Lung (tissue), 12 donors: Measurements from ENCODE around the gene CDX1. TPM values are rescaled to one million over a fixed set of nuclear protein-coding genes. Genes with fewer than 3 reads are reported as not detected.
A peak's percentile ranks its signal among the peaks of the same experiment; 100 is the strongest.

Experiments
- ATAC-seq: fragments of 200-7000 bp; cut with Tn5 transposase; one replicate; pipeline ENCODE4 v1.9.1; 2020; ENCODE audit warnings: moderate number of reproducible peaks; ENCODE audit not compliant: insufficient read depth, low FRiP score
- DNase-seq, 3 donors: peaks; one replicate each; pipeline ENCODE4 v3.0.0-alpha.2; 2013 to 2017
- H3K27ac ChIP-seq, 2 donors: one replicate each; pipeline ENCODE4 v1.5.1; 2013; ENCODE audit warnings: mild to moderate bottlenecking in 2 of 2, moderate library complexity in 2 of 2, control low read depth in 1 of 2, inconsistent platforms in 1 of 2, low read depth in 1 of 2, low read length in 1 of 2
- H3K27me3 ChIP-seq, 3 donors: one replicate each; pipeline ENCODE4 v1.5.1; 2013; ENCODE audit warnings: low read length in 2 of 3; ENCODE audit not compliant: control insufficient read depth in 3 of 3, insufficient read depth in 3 of 3
- H3K36me3 ChIP-seq, 4 donors: one replicate each; pipeline ENCODE4 v1.5.1; 2013; ENCODE audit warnings: low read length in 4 of 4, mild to moderate bottlenecking in 1 of 4, moderate library complexity in 1 of 4; ENCODE audit not compliant: control insufficient read depth in 4 of 4, insufficient read depth in 4 of 4
- H3K4me1 ChIP-seq, 5 donors: one replicate each; pipeline ENCODE4 v1.5.1; 2013; ENCODE audit warnings: low read length in 5 of 5, mild to moderate bottlenecking in 2 of 5, moderate library complexity in 1 of 5; ENCODE audit not compliant: control insufficient read depth in 5 of 5, insufficient read depth in 5 of 5
- H3K4me3 ChIP-seq: one replicate; pipeline ENCODE4 v1.5.1; 2013; ENCODE audit warnings: mild to moderate bottlenecking, control low read depth, moderate library complexity
- H3K9ac ChIP-seq, 2 donors: one replicate each; pipeline ENCODE4 v1.5.1; 2013; ENCODE audit warnings: low read length in 2 of 2, control low read depth in 1 of 2; ENCODE audit not compliant: insufficient read depth in 1 of 2
- H3K9me3 ChIP-seq, 4 donors: one replicate each; pipeline ENCODE4 v1.5.1; 2013; ENCODE audit warnings: low read length in 3 of 4, mild to moderate bottlenecking in 1 of 4, moderate library complexity in 1 of 4; ENCODE audit not compliant: control insufficient read depth in 4 of 4, insufficient read depth in 3 of 4
- CTCF ChIP-seq: IDR thresholded peaks from 2 replicates; pipeline ENCODE4 v1.5.1; 2012; ENCODE audit warnings: mild to moderate bottlenecking; ENCODE audit errors: control extremely low read depth, extremely low read depth
- WGBS, 2 donors: extraction: QIAGEN DNeasy Blood & Tissue Kit; methylation state at CpG; one replicate each; pipeline ENCODE4 v1.1.7; 2013; 5-methylcytosine and 5-hydroxymethylcytosine counted together
- polyA plus RNA-seq, 2 donors: library from polyadenylated mRNA; stranded (reverse); fragments of 200-250 nt; gene quantifications; one replicate each; pipeline ENCODE4 v1.2.1, GENCODE V29; 2013
- total RNA-seq, 2 donors: library from RNA; depleted of rRNA in 1 of 2; stranded (reverse); fragments of >200 nt in 1 of 2; gene quantifications; one replicate each; pipeline ENCODE4 v1.2.1, GENCODE V29; 2014 to 2021
- donor health status: control.
- donor health status: control.
- donor health status: Bipolar disorder and iron deficiency.
- donor health status: healthy.
- donor health status: DM: yes; HTN: yes; CAD: no.

Gene CDX1
- total and polyA plus RNA-seq, 4 donors, result 0.09 to 0.43 (median 0.26) TPM

GRCh38 chr5:150131978-150132694 lies 34.4 kb upstream of the CDX1 start:
- H3K36me3 ChIP-seq, result peaks cover 0 to 50% (median 22%) of the 10 kb centered on the region in 4 donors
- H3K27me3 ChIP-seq, result no peaks in the 10 kb centered on the region
- ATAC-seq (no peak), DNase-seq (no peak)
- H3K4me3 ChIP-seq, result no peak overlapping the region
- no peak overlapping the region for H3K27ac ChIP-seq
- H3K9ac ChIP-seq, result no peak overlapping the region
- 55 to 59% methylated on average over 12 of the region's 12 CpGs for WGBS, 2 donors
- H3K4me1 ChIP-seq, result peaks cover 0 to 28% (median 2%) of the 10 kb centered on the region in 5 donors
- TF ChIP-seq CTCF, result no peak
- H3K9me3 ChIP-seq, result no peaks in the 10 kb centered on the region

GRCh38 chr5:150132740-150133139 lies 33.8 kb upstream of the CDX1 start:
- no peak for TF ChIP-seq CTCF
- peaks cover 0 to 50% (median 21%) of the 10 kb centered on the region in 4 donors for H3K36me3 ChIP-seq
- H3K27me3 ChIP-seq, result no peaks in the 10 kb centered on the region
- ATAC-seq (no peak), DNase-seq (no peak)
- no peak overlapping the region for H3K9ac ChIP-seq
- WGBS, 2 donors, result 89 to 94% methylated on average over 22 of the region's 22 CpGs
- H3K27ac ChIP-seq, result no peak overlapping the region
- peaks cover 5 to 34% (median 8%) of the 10 kb centered on the region in 5 donors for H3K4me1 ChIP-seq
- H3K4me3 ChIP-seq, result no peak overlapping the region
- H3K9me3 ChIP-seq, result no peaks in the 10 kb centered on the region

GRCh38 chr5:150133581-150134197 lies 32.9 kb upstream of the CDX1 start:
- no peaks in the 10 kb centered on the region for H3K9me3 ChIP-seq
- peaks cover 5 to 43% (median 15%) of the 10 kb centered on the region in 5 donors for H3K4me1 ChIP-seq
- no peaks in the 10 kb centered on the region for H3K27me3 ChIP-seq
- H3K36me3 ChIP-seq, result peaks cover 0 to 43% (median 17%) of the 10 kb centered on the region in 4 donors
- 76 to 79% methylated on average over 16 of the region's 16 CpGs for WGBS, 2 donors
- no peak overlapping the region for H3K4me3 ChIP-seq
- no peak overlapping the region for H3K9ac ChIP-seq
- no peak for TF ChIP-seq CTCF
- ATAC-seq, result no peak
- H3K27ac ChIP-seq, result peak overlapping the region in 1 of 2 donors; percentile 2
- DNase-seq, result no peak
